Measurements from ENCODE around the gene SEPTIN2. TPM values are rescaled to one million over a fixed set of nuclear protein-coding genes. Genes with fewer than 3 reads are reported as not detected.

The SEPTIN2 gene
- total RNA-seq, 4 donors from 2014 or later: 311 to 585 (median 373) TPM

DNA sequence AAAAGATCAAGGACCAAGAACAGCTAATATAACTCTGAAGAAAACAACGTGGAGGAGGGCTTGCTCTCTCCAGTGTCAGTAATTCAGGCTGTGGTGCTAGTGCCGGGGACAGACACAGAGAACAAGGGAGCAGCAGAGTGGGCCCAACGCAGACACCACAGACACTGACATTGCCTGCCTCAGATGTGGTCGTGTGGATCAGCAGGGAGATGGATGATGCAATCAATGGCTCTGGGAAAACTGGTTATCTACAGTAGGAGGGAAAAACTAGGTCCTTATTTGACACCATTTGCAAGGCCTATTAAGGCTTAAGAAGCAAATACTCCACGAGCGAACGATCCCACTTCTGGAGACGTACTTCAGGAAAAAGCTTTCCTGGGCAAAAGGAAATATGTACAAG, 36.3 kb upstream of the SEPTIN2 start:
- Histone ChIP-seq H3K27ac (no peak overlapping the region), H3K4me3 (no peak overlapping the region), H3K36me3 (no peaks in the 10 kb centered on the region), H3K27me3 (no peaks in the 10 kb centered on the region), H3K9me3 (no peaks in the 10 kb centered on the region), H3K4me1 (peaks cover 0 to 7% (median 3%) of the 10 kb centered on the region in 4 donors)
- TF ChIP-seq, protein P1, sequence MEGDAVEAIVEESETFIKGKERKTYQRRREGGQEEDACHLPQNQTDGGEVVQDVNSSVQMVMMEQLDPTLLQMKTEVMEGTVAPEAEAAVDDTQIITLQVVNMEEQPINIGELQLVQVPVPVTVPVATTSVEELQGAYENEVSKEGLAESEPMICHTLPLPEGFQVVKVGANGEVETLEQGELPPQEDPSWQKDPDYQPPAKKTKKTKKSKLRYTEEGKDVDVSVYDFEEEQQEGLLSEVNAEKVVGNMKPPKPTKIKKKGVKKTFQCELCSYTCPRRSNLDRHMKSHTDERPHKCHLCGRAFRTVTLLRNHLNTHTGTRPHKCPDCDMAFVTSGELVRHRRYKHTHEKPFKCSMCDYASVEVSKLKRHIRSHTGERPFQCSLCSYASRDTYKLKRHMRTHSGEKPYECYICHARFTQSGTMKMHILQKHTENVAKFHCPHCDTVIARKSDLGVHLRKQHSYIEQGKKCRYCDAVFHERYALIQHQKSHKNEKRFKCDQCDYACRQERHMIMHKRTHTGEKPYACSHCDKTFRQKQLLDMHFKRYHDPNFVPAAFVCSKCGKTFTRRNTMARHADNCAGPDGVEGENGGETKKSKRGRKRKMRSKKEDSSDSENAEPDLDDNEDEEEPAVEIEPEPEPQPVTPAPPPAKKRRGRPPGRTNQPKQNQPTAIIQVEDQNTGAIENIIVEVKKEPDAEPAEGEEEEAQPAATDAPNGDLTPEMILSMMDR (IDR thresholded peaks at IDR 0.05): no peak
- no peak for TF ChIP-seq POLR2A (IDR thresholded peaks at IDR 0.05)
- no peak for TF ChIP-seq EP300 (IDR thresholded peaks at IDR 0.05)
- 65 to 70% methylated on average over 8 of the region's 8 CpGs for WGBS, 2 donors
- DNase-seq (ENCODE audit: low spot score in 2 of 2): no peak

DNA sequence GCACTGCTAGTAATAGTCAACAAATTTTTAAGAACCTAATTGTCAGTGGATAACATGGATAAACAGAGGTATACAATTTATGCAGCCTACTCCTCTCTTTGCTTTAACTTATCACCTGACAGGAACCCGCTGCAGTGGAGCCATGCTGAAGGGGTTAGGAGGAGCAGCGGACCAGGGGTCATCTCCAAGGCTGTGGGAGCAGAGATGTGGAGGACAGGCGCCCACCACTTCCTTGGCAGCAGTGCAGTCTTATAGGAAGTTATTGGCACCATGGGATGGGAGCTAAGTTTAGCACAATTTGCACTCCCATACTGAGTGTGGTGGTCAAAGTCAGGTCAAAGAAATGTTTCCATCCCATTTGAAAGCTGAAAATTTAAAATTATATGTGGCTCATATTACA, 35.9 kb upstream of the SEPTIN2 start:
- H3K27me3 ChIP-seq: no peaks in the 10 kb centered on the region

DNA sequence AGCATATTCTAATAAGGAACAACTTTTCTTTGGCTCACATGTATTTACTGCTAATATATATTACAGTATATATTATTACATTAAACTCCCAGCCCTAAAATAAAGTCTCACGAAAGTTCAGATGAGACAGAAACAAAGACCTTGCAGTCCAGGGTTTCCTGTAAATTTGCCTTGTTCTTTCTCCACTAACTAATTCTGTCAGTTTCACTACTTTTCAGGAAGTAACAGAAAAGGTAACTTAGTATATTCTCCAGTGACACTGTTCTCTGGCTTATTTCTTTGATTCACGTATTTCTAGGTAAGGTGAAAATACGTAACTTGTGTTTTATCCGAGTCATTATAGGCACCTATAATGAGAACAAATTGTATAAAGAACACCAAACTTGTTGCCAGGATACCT, 35.4 kb upstream of the SEPTIN2 start:
- Histone ChIP-seq H3K36me3 (no peaks in the 10 kb centered on the region), H3K9me3 (no peaks in the 10 kb centered on the region), H3K27ac (no peak overlapping the region), H3K4me3 (no peak overlapping the region), H3K4me1 (peaks cover 0 to 7% (median 3%) of the 10 kb centered on the region in 4 donors), H3K27me3 (no peaks in the 10 kb centered on the region)
- TF ChIP-seq, protein P1 (IDR thresholded peaks at IDR 0.05): no peak
- TF ChIP-seq EP300 (IDR thresholded peaks at IDR 0.05): no peak
- no peak for TF ChIP-seq POLR2A (IDR thresholded peaks at IDR 0.05)
- no peak for DNase-seq (ENCODE audit: low spot score in 2 of 2)
- WGBS, 2 donors: 92 to 94% methylated on average over 4 of the region's 4 CpGs

More for the DNA sequence above, 35.9 kb upstream of the SEPTIN2 start:
- TF ChIP-seq POLR2A (IDR thresholded peaks at IDR 0.05) (no peak), EP300 (IDR thresholded peaks at IDR 0.05) (no peak)
- TF ChIP-seq, protein P1 (IDR thresholded peaks at IDR 0.05): no peak
- 71 to 82% methylated on average over 3 of the region's 3 CpGs for WGBS, 2 donors
- no peak for DNase-seq (ENCODE audit: low spot score in 2 of 2)
- H3K4me3 ChIP-seq: no peak overlapping the region
- H3K36me3 ChIP-seq: no peaks in the 10 kb centered on the region
- peaks cover 0 to 7% (median 3%) of the 10 kb centered on the region in 4 donors for H3K4me1 ChIP-seq
- no peak overlapping the region for H3K27ac ChIP-seq
- no peaks in the 10 kb centered on the region for H3K9me3 ChIP-seq

DNA sequence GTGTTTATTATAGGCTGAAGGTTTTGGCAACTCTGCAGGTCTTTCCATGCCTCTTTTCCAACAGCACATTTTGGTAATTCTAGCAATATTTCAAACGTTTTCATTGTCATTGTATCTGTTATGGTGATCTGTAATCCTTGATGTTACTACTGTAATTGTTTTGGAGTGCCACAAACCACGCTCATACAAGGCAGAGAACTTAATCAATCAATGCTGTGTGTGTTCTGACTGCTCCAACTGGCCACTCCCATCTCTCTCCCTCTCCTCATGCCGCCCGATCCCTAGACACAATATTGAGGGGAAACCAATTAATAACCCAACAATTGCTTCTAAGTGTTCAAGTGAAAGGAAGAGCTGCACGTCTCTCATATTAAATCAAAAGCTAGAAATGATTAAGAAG, 33.2 kb upstream of the SEPTIN2 start:
- no peak for DNase-seq (ENCODE audit: low spot score in 2 of 2)
- Histone ChIP-seq H3K9me3 (no peaks in the 10 kb centered on the region), H3K4me1 (peaks cover 0 to 7% (median 3%) of the 10 kb centered on the region in 4 donors), H3K27ac (no peak overlapping the region), H3K27me3 (no peaks in the 10 kb centered on the region), H3K36me3 (no peaks in the 10 kb centered on the region), H3K4me3 (no peak overlapping the region)
- 39 to 41% methylated on average over 5 of the region's 5 CpGs for WGBS, 2 donors
- no peak for TF ChIP-seq POLR2A (IDR thresholded peaks at IDR 0.05)

DNA sequence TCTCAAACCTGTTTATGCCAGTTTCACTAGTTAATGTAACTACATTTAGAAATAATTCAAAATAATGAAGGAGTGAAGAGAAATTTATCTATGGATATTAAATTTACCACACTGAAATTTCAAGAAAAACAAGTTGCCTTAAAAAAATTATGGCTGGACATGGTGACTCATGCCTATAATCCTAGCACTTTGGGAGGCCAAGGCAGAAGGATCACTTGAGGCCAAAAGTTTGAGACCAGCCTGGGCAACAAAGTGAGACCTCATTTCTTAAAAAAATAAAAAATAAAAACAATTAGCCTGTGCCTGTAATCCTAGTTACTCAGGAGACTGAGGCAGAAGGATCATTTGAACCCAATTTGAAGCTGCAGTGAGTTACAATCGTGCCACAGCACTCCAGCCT, 30.1 kb upstream of the SEPTIN2 start:
- H3K9me3 ChIP-seq: no peaks in the 10 kb centered on the region
- H3K4me1 ChIP-seq: peaks cover 0 to 24% (median 4%) of the 10 kb centered on the region in 4 donors
- no peak overlapping the region for H3K27ac ChIP-seq
- 93 to 100% methylated on average over 1 of the region's 1 CpG for WGBS, 2 donors
- DNase-seq (ENCODE audit: low spot score in 2 of 2): no peak
- H3K36me3 ChIP-seq: no peaks in the 10 kb centered on the region
- no peak for TF ChIP-seq POLR2A (IDR thresholded peaks at IDR 0.05)
- no peak for TF ChIP-seq EP300 (IDR thresholded peaks at IDR 0.05)
- TF ChIP-seq, protein P1 (IDR thresholded peaks at IDR 0.05): no peak
- H3K27me3 ChIP-seq: no peaks in the 10 kb centered on the region
- no peak overlapping the region for H3K4me3 ChIP-seq
